Measurements from ENCODE around the gene CS.

DNA sequence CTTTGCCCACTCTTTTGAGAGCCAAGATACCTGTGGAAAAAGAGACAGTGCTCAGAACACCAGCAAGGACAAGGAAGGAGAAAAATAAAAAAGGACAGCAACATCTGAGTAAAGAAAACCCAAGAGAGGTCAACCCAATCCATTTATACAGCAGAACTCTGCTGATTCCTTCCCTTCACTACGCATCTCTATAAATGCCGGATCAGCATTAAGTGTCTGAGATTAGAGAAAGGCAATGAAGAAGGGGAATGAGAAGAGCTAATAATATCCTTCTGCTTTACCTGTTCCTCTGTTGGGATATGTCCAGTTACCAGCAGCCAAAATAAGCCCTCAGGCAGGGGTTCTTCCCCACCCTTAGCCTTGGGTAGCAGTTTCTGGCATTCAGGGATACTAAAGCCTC, 17.6 kb downstream of the CS start:
- TF ChIP-seq YY1 (IDR thresholded peaks at IDR 0.05; ENCODE audit: insufficient read depth, insufficient read length) (no peak), ZNF274 (IDR thresholded peaks at IDR 0.05; ENCODE audit: low read depth, low read length) (no peak), SUZ12 (IDR thresholded peaks at IDR 0.05; ENCODE audit: extremely low read depth, insufficient read depth, insufficient read length) (no peak)

All from NT2/D1 (cell line).